Activated CD8-positive, alpha-beta T cell treated with anti-CD3 and anti-CD28 coated beads for 36 hours (primary cell): Measurements from ENCODE around the gene MIEN1. TPM values are rescaled to one million over a fixed set of nuclear protein-coding genes. Genes with fewer than 3 reads are reported as not detected.

Experiments used
- ATAC-seq: fragments of 200-7000 bp; cut with Tn5 transposase; one replicate; pipeline ENCODE4 v1.10.0; 2021; ENCODE audit warnings: mild to moderate bottlenecking, moderate library complexity
- CTCF ChIA-PET: fragments of 350-600 bp; sonication (Branson Sonifier 250); formaldehyde crosslinking; loops from one replicate; lab custom pipeline; 2021; ENCODE audit warnings: antibody characterized with exemption; lab: Charles Lee
- POLR2A ChIA-PET: fragments of 350-600 bp; sonication (Branson Sonifier 250); formaldehyde crosslinking; loops from one replicate; lab custom pipeline; 2021; ENCODE audit warnings: antibody characterized with exemption; lab: Charles Lee
- DNase-seq: peaks from one replicate; pipeline ENCODE4 v3.0.0-alpha.2; 2020
- H3K27ac Mint-ChIP-seq: one replicate; pipeline ENCODE4 v1.8.0; 2021; ENCODE audit warnings: mild to moderate bottlenecking, mixed read lengths
- H3K27me3 Mint-ChIP-seq: one replicate; pipeline ENCODE4 v1.8.0; 2021; ENCODE audit warnings: mixed read lengths
- H3K36me3 Mint-ChIP-seq: one replicate; pipeline ENCODE4 v1.8.0; 2021; ENCODE audit warnings: low read depth, mixed read lengths
- H3K4me1 Mint-ChIP-seq: one replicate; pipeline ENCODE4 v1.8.0; 2021; ENCODE audit warnings: low read depth, mixed read lengths
- H3K4me3 Mint-ChIP-seq: one replicate; pipeline ENCODE4 v1.8.0; 2021; ENCODE audit warnings: mild to moderate bottlenecking, moderate library complexity, mixed read lengths
- H3K9me3 Mint-ChIP-seq: one replicate; pipeline ENCODE4 v1.8.0; 2021; ENCODE audit warnings: mixed read lengths
- CTCF ChIP-seq: fragments of 200-600 bp; IDR thresholded peaks from one replicate; pipeline ENCODE4 v1.8.0; 2022; ENCODE audit warnings: antibody characterized with exemption, mild to moderate bottlenecking
- intact Hi-C: fragments of 100-400 bp; cut with micrococcal nuclease; formaldehyde crosslinking; loops from one replicate; pipeline ENCODE4 v1.10.0; 2022
- total RNA-seq, 2 experiments: library from RNA; stranded (reverse); gene quantifications; one replicate each; pipeline ENCODE4 v1.2.3, GENCODE V29; 2021

Gene MIEN1
- total RNA-seq, 2 experiments from 2014 or later: 32.5 to 34.0 TPM

GRCh38 chr17:39756380-39757079, 26.2 kb upstream of the MIEN1 start:
- intact Hi-C loops: loop anchor here (5.0 kb wide), 2 partner anchors 36 to 171 kb away; partner anchors contain the start of genes LRRC3C and ORMDL3
- H3K4me1 Mint-ChIP-seq: peaks cover 79% of the 10 kb centered on the region
- POLR2A ChIA-PET: interaction anchor here (0.6 to 5.3 kb wide), 16 partner anchors 9 to 170 kb away, joined by 3 to 43 read pairs (median 6); partner anchors contain the start of genes IKZF3 and MIEN1

GRCh38 chr17:39755554-39756379, 25.4 kb upstream of the MIEN1 start:
- CTCF ChIA-PET: interaction anchor here (0.9 to 7.0 kb wide), 15 partner anchors 11 to 225 kb away, joined by 3 to 75 read pairs (median 4); partner anchors contain the start of genes IKZF3, MIEN1 and PSMD3
- no peak for TF ChIP-seq CTCF
- peak; percentile 5 for ATAC-seq
- Mint-ChIP-seq H3K4me3 (peak overlapping the region; percentile 59), H3K4me1 (peaks cover 74% of the 10 kb centered on the region), H3K36me3 (peaks cover 17% of the 10 kb centered on the region), H3K27me3 (no peaks in the 10 kb centered on the region), H3K9me3 (no peaks in the 10 kb centered on the region), H3K27ac (peak overlapping the region; percentile 90)
- POLR2A ChIA-PET: interaction anchor here (0.6 to 5.3 kb wide), 20 partner anchors 10 to 343 kb away, joined by 3 to 43 read pairs (median 4); partner anchors contain the start of genes IKZF3 and MIEN1
- intact Hi-C loops: loop anchor here (5.0 kb wide), 2 partner anchors 37 to 172 kb away; partner anchors contain the start of genes LRRC3C and ORMDL3
- peak; percentile 75 for DNase-seq

More at GRCh38 chr17:39756380-39757079, 26.2 kb upstream of the MIEN1 start:
- peak; percentile 11 for DNase-seq
- TF ChIP-seq CTCF: no peak
- no peak for ATAC-seq
- CTCF ChIA-PET: interaction anchor here (0.9 to 7.0 kb wide), 10 partner anchors 10 to 224 kb away, joined by 3 to 75 read pairs (median 7); partner anchors contain the start of genes IKZF3, MIEN1 and PSMD3
- H3K9me3 Mint-ChIP-seq: no peaks in the 10 kb centered on the region
- H3K27ac Mint-ChIP-seq: peak overlapping the region; percentile 90
- peaks cover 22% of the 10 kb centered on the region for H3K36me3 Mint-ChIP-seq
- peak overlapping the region; percentile 59 for H3K4me3 Mint-ChIP-seq
- H3K27me3 Mint-ChIP-seq: no peaks in the 10 kb centered on the region

GRCh38 chr17:39754958-39755553, 24.7 kb upstream of the MIEN1 start:
- peaks cover 14% of the 10 kb centered on the region for H3K36me3 Mint-ChIP-seq
- H3K4me3 Mint-ChIP-seq: peak overlapping the region; percentile 59
- DNase-seq (peak; percentile 35), ATAC-seq (no peak)
- no peaks in the 10 kb centered on the region for H3K27me3 Mint-ChIP-seq
- ChIA-PET CTCF (interaction anchor here (0.7 to 7.0 kb wide), 17 partner anchors 12 to 226 kb away, joined by 3 to 75 read pairs (median 4); partner anchors contain the start of genes IKZF3, MIEN1 and PSMD3), POLR2A (interaction anchor here (0.6 to 5.3 kb wide), 22 partner anchors 9 to 378 kb away, joined by 3 to 43 read pairs (median 4); partner anchors contain the start of gene IKZF3)
- TF ChIP-seq CTCF: no peak
- H3K27ac Mint-ChIP-seq: peak overlapping the region; percentile 90
- intact Hi-C loops: loop anchor here (5.0 kb wide), 3 partner anchors 37 to 172 kb away; partner anchors contain the start of genes LRRC3C and ORMDL3
- H3K9me3 Mint-ChIP-seq: no peaks in the 10 kb centered on the region
- H3K4me1 Mint-ChIP-seq: peaks cover 71% of the 10 kb centered on the region

- CTCF ChIA-PET: interaction anchor here (0.6 to 7.0 kb wide), 29 partner anchors 13 to 226 kb away, joined by 3 to 75 read pairs (median 4); partner anchors contain the start of genes IKZF3, MIEN1 and PSMD3
- Mint-ChIP-seq H3K4me3 (peak overlapping the region; percentile 76), H3K9me3 (no peaks in the 10 kb centered on the region), H3K36me3 (peaks cover 8% of the 10 kb centered on the region), H3K27ac (peak overlapping the region; percentile 90), H3K27me3 (no peaks in the 10 kb centered on the region), H3K4me1 (peaks cover 65% of the 10 kb centered on the region)
- intact Hi-C loops: loop anchor here (5.0 kb wide), 1 partner anchor 132 kb away; no protein-coding TSS in a partner anchor
- DNase-seq (peak; percentile 97), ATAC-seq (peak; percentile 81)
- TF ChIP-seq CTCF: peak; percentile 96
- POLR2A ChIA-PET: interaction anchor here (0.6 to 5.3 kb wide), 27 partner anchors 9 to 379 kb away, joined by 3 to 43 read pairs (median 4); partner anchors contain the start of genes IKZF3 and MIEN1
Observed at GRCh38 chr17:39754161-39754957, 24.0 kb upstream of the MIEN1 start.
